H9 (cell line): ENCODE results near the gene TEX44. TPM values are rescaled to one million over a fixed set of nuclear protein-coding genes. Genes with fewer than 3 reads are reported as not detected.

Source experiments
- DNase-seq: peaks from one replicate; pipeline ENCODE4 v3.0.0-alpha.2; 2017
- H2AFZ ChIP-seq: one replicate; pipeline ENCODE4 v1.6.1; 2013; ENCODE audit warnings: mild to moderate bottlenecking, low read length, control low read depth, moderate library complexity
- H2AK5ac ChIP-seq: 2 replicates; pipeline ENCODE4 v1.6.1; 2013; ENCODE audit warnings: low read length, control low read depth, mixed read lengths; ENCODE audit not compliant: insufficient read length
- H2BK120ac ChIP-seq: one replicate; pipeline ENCODE4 v1.6.1; 2013; ENCODE audit warnings: low read depth, mild to moderate bottlenecking, low read length, control low read depth, inconsistent platforms; ENCODE audit not compliant: poor library complexity, severe bottlenecking
- H2BK12ac ChIP-seq: 2 replicates; pipeline ENCODE4 v1.6.1; 2013; ENCODE audit warnings: low read length, control low read depth, mixed read lengths, low read depth; ENCODE audit not compliant: insufficient read length
- H2BK15ac ChIP-seq: 2 replicates; pipeline ENCODE4 v1.6.1; 2013; ENCODE audit warnings: low read depth, low read length, control low read depth
- H2BK20ac ChIP-seq: one replicate; pipeline ENCODE4 v1.6.1; 2013; ENCODE audit warnings: low read depth, mild to moderate bottlenecking, low read length, control low read depth, inconsistent platforms; ENCODE audit not compliant: poor library complexity, severe bottlenecking
- H2BK5ac ChIP-seq: 2 replicates; pipeline ENCODE4 v1.6.1; 2013; ENCODE audit warnings: low read length, control low read depth, mixed read lengths; ENCODE audit not compliant: insufficient read length
- H3K14ac ChIP-seq: 2 replicates; pipeline ENCODE4 v1.6.1; 2013; ENCODE audit warnings: low read length, control low read depth; ENCODE audit not compliant: insufficient read depth
- H3K18ac ChIP-seq: 2 replicates; pipeline ENCODE4 v1.6.1; 2013; ENCODE audit warnings: low read depth, mild to moderate bottlenecking, mixed read lengths, low read length, control low read depth; ENCODE audit not compliant: insufficient read length
- H3K23ac ChIP-seq: 2 replicates; pipeline ENCODE4 v1.6.1; 2013; ENCODE audit warnings: low read length, control low read depth, mixed read lengths, low read depth; ENCODE audit not compliant: insufficient read length
- H3K23me2 ChIP-seq: 2 replicates; pipeline ENCODE4 v1.6.1; 2013; ENCODE audit warnings: low read depth, mild to moderate bottlenecking, mixed read lengths, low read length, control low read depth; ENCODE audit not compliant: insufficient read length, poor library complexity, severe bottlenecking
- H3K27ac ChIP-seq: 2 replicates; pipeline ENCODE4 v1.5.1; 2013; ENCODE audit warnings: low read length, control low read depth, mixed read lengths, low read depth; ENCODE audit not compliant: insufficient read length
- H3K27me3 ChIP-seq: 2 replicates; pipeline ENCODE4 v1.6.1; 2013; ENCODE audit warnings: low read length, control low read depth, inconsistent platforms; ENCODE audit not compliant: insufficient read depth
- H3K4ac ChIP-seq: 2 replicates; pipeline ENCODE4 v1.6.1; 2013; ENCODE audit warnings: low read depth, mild to moderate bottlenecking, control low read depth, inconsistent platforms, low read length, moderate library complexity
- H3K4me1 ChIP-seq: 2 replicates; pipeline ENCODE4 v1.6.1; 2013; ENCODE audit warnings: low read length, control low read depth, inconsistent platforms; ENCODE audit not compliant: insufficient read depth
- H3K4me2 ChIP-seq: 2 replicates; pipeline ENCODE4 v1.6.1; 2013; ENCODE audit warnings: low read length, control low read depth, mixed read lengths; ENCODE audit not compliant: insufficient read length, insufficient read depth
- H3K56ac ChIP-seq: 2 replicates; pipeline ENCODE4 v1.6.1; 2013; ENCODE audit warnings: low read depth, mild to moderate bottlenecking, mixed read lengths, low read length, control low read depth; ENCODE audit not compliant: insufficient read length
- H3K79me1 ChIP-seq: 2 replicates; pipeline ENCODE4 v1.6.1; 2013; ENCODE audit warnings: low read depth, mild to moderate bottlenecking, moderate library complexity, low read length, control low read depth, inconsistent platforms; ENCODE audit not compliant: insufficient read depth, poor library complexity, severe bottlenecking
- H3K79me2 ChIP-seq: 2 replicates; pipeline ENCODE4 v1.6.1; 2013; ENCODE audit warnings: low read length, control low read depth, inconsistent platforms; ENCODE audit not compliant: insufficient read depth
- H3K9ac ChIP-seq: 2 replicates; pipeline ENCODE4 v1.6.1; 2013; ENCODE audit warnings: low read length, control low read depth, mixed read lengths; ENCODE audit not compliant: insufficient read length; ENCODE audit errors: extremely low read depth
- H3K9me3 ChIP-seq: one replicate; pipeline ENCODE4 v1.6.1; 2013; ENCODE audit warnings: low read depth, low read length, inconsistent platforms; ENCODE audit not compliant: control insufficient read depth
- H3T11ph ChIP-seq: one replicate; pipeline ENCODE4 v1.6.1; 2013; ENCODE audit warnings: mild to moderate bottlenecking, low read length, control low read depth, inconsistent platforms
- H4K20me1 ChIP-seq: one replicate; pipeline ENCODE4 v1.6.1; 2013; ENCODE audit not compliant: control insufficient read depth, insufficient read length, insufficient read depth
- H4K5ac ChIP-seq: 2 replicates; pipeline ENCODE4 v1.6.1; 2013; ENCODE audit warnings: low read depth, mild to moderate bottlenecking, mixed read lengths, low read length, control low read depth; ENCODE audit not compliant: insufficient read length
- H4K8ac ChIP-seq: replicated peaks from 2 replicates; pipeline ENCODE4 v1.6.1; 2013; ENCODE audit warnings: low read length, control low read depth, mixed read lengths, low read depth; ENCODE audit not compliant: insufficient read length
- H4K91ac ChIP-seq: 2 replicates; pipeline ENCODE4 v1.6.1; 2013; ENCODE audit warnings: low read depth, mild to moderate bottlenecking, moderate library complexity, mixed read lengths, low read length, control low read depth; ENCODE audit not compliant: insufficient read length
- H3K27ac Mint-ChIP-seq, 3 experiments: 2 replicates in 2 of 3; 3 replicates in 1 of 3; pipeline ENCODE4 v1.8.0; 2020 to 2021; ENCODE audit warnings: mixed read lengths in 3 of 3, mild to moderate bottlenecking in 1 of 3, moderate library complexity in 1 of 3
- H3K27me3 Mint-ChIP-seq: 2 replicates; pipeline ENCODE4 v1.8.0; 2021; ENCODE audit warnings: low read depth, mild to moderate bottlenecking, moderate library complexity, mixed read lengths
- H3K36me3 Mint-ChIP-seq, 3 experiments: 2 replicates in 2 of 3; 3 replicates in 1 of 3; pipeline ENCODE4 v1.8.0; 2020 to 2021; ENCODE audit warnings: low read depth in 3 of 3, mixed read lengths in 3 of 3; ENCODE audit not compliant: insufficient read depth in 1 of 3
- H3K4me1 Mint-ChIP-seq, 2 experiments: 2 replicates each; pipeline ENCODE4 v1.8.0; 2020; ENCODE audit warnings: mixed read lengths in 2 of 2
- H3K4me3 Mint-ChIP-seq, 2 experiments: 2 replicates in 1 of 2; 3 replicates in 1 of 2; pipeline ENCODE4 v1.8.0; 2020 to 2021; ENCODE audit warnings: mild to moderate bottlenecking in 2 of 2, mixed read lengths in 2 of 2, moderate library complexity in 1 of 2
- H3K9me3 Mint-ChIP-seq, 2 experiments: 2 replicates in 1 of 2; 3 replicates in 1 of 2; pipeline ENCODE4 v1.8.0; 2020; ENCODE audit warnings: mild to moderate bottlenecking in 2 of 2, mixed read lengths in 2 of 2, moderate library complexity in 1 of 2
- CTCF ChIP-seq: fragments of 200-600 bp; sonication (generic); conservative IDR thresholded peaks from 3 replicates; pipeline ENCODE4 v1.8.0; 2021; ENCODE audit warnings: antibody characterized with exemption, mild to moderate bottlenecking
- WGBS: extraction: QIAGEN DNeasy Blood & Tissue Kit; methylation state at CpG from one replicate; pipeline ENCODE4 v1.1.7; 2013; ENCODE audit warnings: missing lambda C conversion rate, low lambda C conversion rate, mixed read lengths; ENCODE audit not compliant: insufficient read length; ENCODE audit errors: extremely low coverage; 5-methylcytosine and 5-hydroxymethylcytosine counted together
- total RNA-seq: library from RNA; stranded (reverse); gene quantifications from 2 replicates; pipeline ENCODE4 v1.2.1, GENCODE V29; 2021

The TEX44 gene
- total RNA-seq, 1 experiment from 2014 or later = not detected

- Histone ChIP-seq H4K91ac (peak overlapping the region; percentile 1), H2BK5ac (no peak overlapping the region), H3K79me1 (no peaks in the 10 kb centered on the region), H3K56ac (no peak overlapping the region), H2AK5ac (no peak overlapping the region), H3K23ac (no peak overlapping the region), H3K79me2 (no peaks in the 10 kb centered on the region), H3T11ph (no peak overlapping the region), H2BK15ac (no peak overlapping the region), H4K20me1 (no peaks in the 10 kb centered on the region), H3K27me3 (no peaks in the 10 kb centered on the region), H3K4me1 (0 out of 2 replicates have a peak, but pooled peaks cover 2% of the 10 kb centered on the region), H4K8ac (no peak overlapping the region), H3K14ac (peak overlapping the region; percentile 93), H3K9ac (peak overlapping the region; percentile 75), H3K27ac (peak overlapping the region; percentile 95), H2BK120ac (peak overlapping the region; percentile 87), H2BK20ac (no peak overlapping the region), H3K23me2 (peaks cover 13% of the 10 kb centered on the region), H3K9me3 (no peaks in the 10 kb centered on the region), H3K4ac (peak overlapping the region; percentile 58), H4K5ac (no peak overlapping the region), H3K4me2 (peak overlapping the region; percentile 47), H2BK12ac (no peak overlapping the region), H2AFZ (no peak overlapping the region), H3K18ac (peak overlapping the region; percentile 96)
- Mint-ChIP-seq H3K4me1 (peaks cover 47 to 54% of the 10 kb centered on the region in 2 experiments), H3K27me3 (no peaks in the 10 kb centered on the region; the same call in 1 of the 2 replicates), H3K27ac (peak overlapping the region; percentile 98 to 100 (median 98)), H3K4me3 (peak overlapping the region; percentile 72 to 84), H3K9me3 (no peaks in the 10 kb centered on the region; a peak in 1 of 5 replicates), H3K36me3 (no peaks in the 10 kb centered on the region)
- DNase-seq = no peak
- no CpG with 5 or more reads among the region's 9 CpGs for WGBS
- no peak for TF ChIP-seq CTCF
Observed at GRCh38 chr2:231613331-231613662, 20.6 kb downstream of the TEX44 start.
